Activated CD8-positive, alpha-beta T cell treated with anti-CD3 and anti-CD28 coated beads for 36 hours (primary cell): ENCODE results near the gene PGGHG. TPM values are rescaled to one million over a fixed set of nuclear protein-coding genes. Genes with fewer than 3 reads are reported as not detected.
A peak's percentile ranks its signal among the peaks of the same experiment; 100 is the strongest.

Experiments used
- ATAC-seq: fragments of 200-7000 bp; cut with Tn5 transposase; one replicate; pipeline ENCODE4 v1.10.0; 2021; ENCODE audit warnings: mild to moderate bottlenecking, moderate library complexity
- CTCF ChIA-PET: fragments of 350-600 bp; sonication (Branson Sonifier 250); formaldehyde crosslinking; loops from one replicate; lab custom pipeline; 2021; ENCODE audit warnings: antibody characterized with exemption; lab: Charles Lee
- POLR2A ChIA-PET: fragments of 350-600 bp; sonication (Branson Sonifier 250); formaldehyde crosslinking; loops from one replicate; lab custom pipeline; 2021; ENCODE audit warnings: antibody characterized with exemption; lab: Charles Lee
- DNase-seq: peaks from one replicate; pipeline ENCODE4 v3.0.0-alpha.2; 2020
- H3K27ac Mint-ChIP-seq: one replicate; pipeline ENCODE4 v1.8.0; 2021; ENCODE audit warnings: mild to moderate bottlenecking, mixed read lengths
- H3K27me3 Mint-ChIP-seq: one replicate; pipeline ENCODE4 v1.8.0; 2021; ENCODE audit warnings: mixed read lengths
- H3K36me3 Mint-ChIP-seq: one replicate; pipeline ENCODE4 v1.8.0; 2021; ENCODE audit warnings: low read depth, mixed read lengths
- H3K4me1 Mint-ChIP-seq: one replicate; pipeline ENCODE4 v1.8.0; 2021; ENCODE audit warnings: low read depth, mixed read lengths
- H3K4me3 Mint-ChIP-seq: one replicate; pipeline ENCODE4 v1.8.0; 2021; ENCODE audit warnings: mild to moderate bottlenecking, moderate library complexity, mixed read lengths
- H3K9me3 Mint-ChIP-seq: one replicate; pipeline ENCODE4 v1.8.0; 2021; ENCODE audit warnings: mixed read lengths
- intact Hi-C: fragments of 100-400 bp; cut with micrococcal nuclease; formaldehyde crosslinking; loops from one replicate; pipeline ENCODE4 v1.10.0; 2022
- total RNA-seq, 2 experiments: library from RNA; stranded (reverse); gene quantifications; one replicate each; pipeline ENCODE4 v1.2.3, GENCODE V29; 2021
- TF ChIP-seq, protein P1 (sequence below): fragments of 200-600 bp; IDR thresholded peaks from one replicate; pipeline ENCODE4 v1.8.0; 2022; ENCODE audit warnings: antibody characterized with exemption, mild to moderate bottlenecking

The PGGHG gene
- total RNA-seq, 2 experiments from 2014 or later, result 298 to 308 TPM

DNA sequence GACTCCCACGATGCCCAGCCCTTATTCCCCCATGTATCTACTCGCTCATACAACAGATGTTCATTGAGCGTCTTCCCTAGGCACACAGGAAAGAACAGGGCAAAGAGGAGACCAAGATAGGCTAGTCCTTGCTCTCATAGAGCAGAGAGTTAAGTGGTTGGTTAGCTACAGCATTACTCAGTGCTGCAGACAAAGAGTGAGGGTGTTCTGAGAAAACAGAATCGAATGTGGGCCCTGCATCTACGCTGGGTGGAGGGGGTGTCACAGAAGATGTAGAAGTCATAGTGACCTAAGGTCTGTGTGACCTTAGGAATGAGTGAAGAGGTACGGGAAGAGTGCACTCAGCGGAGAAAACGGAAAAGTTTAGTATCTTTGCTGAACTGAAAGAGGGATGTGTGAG is 39.9 kb upstream of the PGGHG start:
- intact Hi-C loops, result no loop called here
- Mint-ChIP-seq H3K36me3 (peaks cover 68% of the 10 kb centered on the region), H3K9me3 (no peaks in the 10 kb centered on the region), H3K4me1 (peaks cover 25% of the 10 kb centered on the region), H3K27ac (peak overlapping the region; percentile 8), H3K27me3 (no peaks in the 10 kb centered on the region), H3K4me3 (no peak overlapping the region)
- DNase-seq (no peak), ATAC-seq (no peak)
- TF ChIP-seq, protein P1, sequence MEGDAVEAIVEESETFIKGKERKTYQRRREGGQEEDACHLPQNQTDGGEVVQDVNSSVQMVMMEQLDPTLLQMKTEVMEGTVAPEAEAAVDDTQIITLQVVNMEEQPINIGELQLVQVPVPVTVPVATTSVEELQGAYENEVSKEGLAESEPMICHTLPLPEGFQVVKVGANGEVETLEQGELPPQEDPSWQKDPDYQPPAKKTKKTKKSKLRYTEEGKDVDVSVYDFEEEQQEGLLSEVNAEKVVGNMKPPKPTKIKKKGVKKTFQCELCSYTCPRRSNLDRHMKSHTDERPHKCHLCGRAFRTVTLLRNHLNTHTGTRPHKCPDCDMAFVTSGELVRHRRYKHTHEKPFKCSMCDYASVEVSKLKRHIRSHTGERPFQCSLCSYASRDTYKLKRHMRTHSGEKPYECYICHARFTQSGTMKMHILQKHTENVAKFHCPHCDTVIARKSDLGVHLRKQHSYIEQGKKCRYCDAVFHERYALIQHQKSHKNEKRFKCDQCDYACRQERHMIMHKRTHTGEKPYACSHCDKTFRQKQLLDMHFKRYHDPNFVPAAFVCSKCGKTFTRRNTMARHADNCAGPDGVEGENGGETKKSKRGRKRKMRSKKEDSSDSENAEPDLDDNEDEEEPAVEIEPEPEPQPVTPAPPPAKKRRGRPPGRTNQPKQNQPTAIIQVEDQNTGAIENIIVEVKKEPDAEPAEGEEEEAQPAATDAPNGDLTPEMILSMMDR, result no peak
- ChIA-PET CTCF (interaction anchor here (0.8 to 5.1 kb wide), 9 partner anchors 11 to 200 kb away, joined by 3 to 71 read pairs (median 14); partner anchors contain the start of genes BET1L, NLRP6, PSMD13 and PTDSS2), POLR2A (interaction anchor here (1.0 to 3.9 kb wide), 2 partner anchors 11 to 28 kb away, joined by 3 to 24 read pairs; partner anchors contain the start of gene PSMD13)

DNA sequence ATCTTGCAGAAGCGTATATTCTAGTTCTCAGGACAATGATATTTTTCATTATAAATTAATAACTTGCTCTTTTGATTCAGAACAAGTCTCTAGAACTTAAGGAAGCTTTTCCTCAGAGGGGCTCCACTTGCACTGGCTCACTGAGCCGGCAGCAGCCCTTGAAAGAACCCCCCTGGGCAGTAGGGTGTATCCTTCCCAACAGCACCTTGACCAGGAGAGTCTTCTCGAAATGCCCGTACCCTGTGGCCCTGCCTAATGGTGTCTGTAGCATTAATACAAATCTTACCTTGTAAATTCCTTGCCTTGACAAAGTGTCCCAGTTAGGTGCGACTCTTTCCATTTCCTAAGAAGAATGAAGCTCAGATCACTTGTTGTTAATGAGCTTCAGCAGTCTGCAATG is 38.7 kb upstream of the PGGHG start:
- CTCF ChIA-PET, result interaction anchor here (0.7 to 5.1 kb wide), 43 partner anchors 8 to 223 kb away, joined by 3 to 71 read pairs (median 10); partner anchors contain the start of genes ANO9, BET1L, IFITM2 and IFITM5
- Mint-ChIP-seq H3K36me3 (peaks cover 61% of the 10 kb centered on the region), H3K27ac (no peak overlapping the region)

DNA sequence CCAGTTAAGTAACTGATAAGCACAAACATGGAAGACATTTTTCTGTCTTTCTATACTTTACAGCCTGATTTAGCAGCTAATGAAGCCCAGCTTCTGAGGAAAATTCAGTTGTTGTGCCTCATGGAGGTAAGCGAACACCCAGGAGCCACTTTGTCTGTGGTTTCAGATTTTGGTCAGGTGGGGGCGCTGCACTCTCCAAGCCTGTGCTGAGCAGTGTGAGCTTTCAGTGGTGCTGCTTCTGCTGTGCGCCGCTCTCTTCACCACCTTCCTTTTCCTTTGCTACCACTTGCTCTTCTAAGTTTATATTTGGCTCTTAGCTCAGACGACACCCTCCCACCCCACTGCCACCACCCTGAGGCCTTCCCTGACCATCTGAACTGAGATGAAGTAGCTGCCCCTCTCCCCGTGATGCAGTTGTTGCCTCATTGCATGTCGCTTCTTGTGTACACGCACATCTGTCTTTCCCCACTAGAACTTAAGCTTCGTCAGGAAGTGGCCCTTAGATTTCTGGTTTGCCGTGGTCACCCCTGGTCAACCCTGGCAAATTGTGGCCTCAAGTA is 38.1 kb upstream of the PGGHG start:
- TF ChIP-seq, protein P1, result peak; percentile 83
- peak; percentile 91 for DNase-seq
- CTCF ChIA-PET, result interaction anchor here (0.7 to 5.1 kb wide), 46 partner anchors 9 to 223 kb away, joined by 3 to 71 read pairs (median 8); partner anchors contain the start of genes ANO9, BET1L, IFITM2 and IFITM5
- POLR2A ChIA-PET, result interaction anchor here (0.5 to 3.9 kb wide), 16 partner anchors 9 to 247 kb away, joined by 3 to 24 read pairs (median 5); partner anchors contain the start of genes IFITM2, NLRP6, PSMD13 and SIRT3
- Mint-ChIP-seq H3K27ac (peak overlapping the region; percentile 82), H3K36me3 (peaks cover 56% of the 10 kb centered on the region), H3K4me3 (no peak overlapping the region), H3K4me1 (peaks cover 18% of the 10 kb centered on the region), H3K27me3 (no peaks in the 10 kb centered on the region), H3K9me3 (no peaks in the 10 kb centered on the region)
- peak; percentile 98 for ATAC-seq
- intact Hi-C loops, result no loop called here

More for the DNA sequence above, 38.7 kb upstream of the PGGHG start:
- Mint-ChIP-seq H3K27me3 (no peaks in the 10 kb centered on the region), H3K9me3 (no peaks in the 10 kb centered on the region), H3K4me3 (no peak overlapping the region), H3K4me1 (peaks cover 20% of the 10 kb centered on the region)
- ATAC-seq, result no peak
- POLR2A ChIA-PET, result interaction anchor here (0.7 to 3.9 kb wide), 13 partner anchors 9 to 113 kb away, joined by 3 to 24 read pairs (median 6); partner anchors contain the start of genes IFITM2, NLRP6, PSMD13 and SIRT3
- no peak for DNase-seq
- intact Hi-C loops, result no loop called here
- TF ChIP-seq, protein P1, result no peak

DNA sequence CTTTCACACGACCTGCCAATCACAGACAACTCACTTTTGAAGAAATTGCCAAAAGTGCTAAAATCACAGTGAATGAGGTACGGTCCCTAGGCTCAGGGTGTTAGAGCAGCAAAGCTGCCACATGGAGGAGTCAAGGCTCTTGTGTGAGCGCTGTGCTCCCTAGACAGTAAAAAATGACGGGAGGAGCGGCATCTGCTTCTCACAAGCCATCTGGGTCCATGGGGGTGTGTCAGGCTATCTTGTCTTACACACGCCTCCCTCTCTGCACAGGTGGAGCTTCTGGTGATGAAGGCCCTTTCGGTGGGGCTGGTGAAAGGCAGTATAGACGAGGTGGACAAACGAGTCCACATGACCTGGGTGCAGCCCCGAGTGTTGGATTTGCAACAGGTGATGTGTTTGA is 37.4 kb upstream of the PGGHG start:
- no peak overlapping the region for H3K4me3 Mint-ChIP-seq
- ChIA-PET CTCF (interaction anchor here (0.7 to 5.1 kb wide), 38 partner anchors 9 to 222 kb away, joined by 3 to 71 read pairs (median 11); partner anchors contain the start of genes ANO9, BET1L, IFITM2 and IFITM5), POLR2A (interaction anchor here (0.6 to 3.9 kb wide), 15 partner anchors 10 to 196 kb away, joined by 3 to 24 read pairs (median 6); partner anchors contain the start of genes NLRP6 and PSMD13)
- peak overlapping the region; percentile 28 for H3K27ac Mint-ChIP-seq
- intact Hi-C loops, result no loop called here
- peaks cover 49% of the 10 kb centered on the region for H3K36me3 Mint-ChIP-seq
- DNase-seq (no peak), ATAC-seq (no peak)
- H3K9me3 Mint-ChIP-seq, result no peaks in the 10 kb centered on the region
- no peaks in the 10 kb centered on the region for H3K27me3 Mint-ChIP-seq
- TF ChIP-seq, protein P1, result no peak
- H3K4me1 Mint-ChIP-seq, result peaks cover 18% of the 10 kb centered on the region
